H1 (cell line): Measurements from ENCODE around the gene TCEA3. TPM values are rescaled to one million over a fixed set of nuclear protein-coding genes. Genes with fewer than 3 reads are reported as not detected.

Experiments used
- CBX5 ChIP-seq: fragments of 300-800, 300-1000 bp; sonication (generic); IDR thresholded peaks from 2 replicates; pipeline ENCODE4 v1.7.1; 2016; ENCODE audit warnings: antibody characterized with exemption, low read length, low read depth
- CHD2 ChIP-seq: IDR thresholded peaks from 2 replicates; pipeline ENCODE4 v1.6.1; 2012; ENCODE audit warnings: low read length, improper control_type of control experiment
- CREB1 ChIP-seq: IDR thresholded peaks from 2 replicates; pipeline ENCODE4 v1.6.1; 2012; ENCODE audit warnings: inconsistent platforms
- CTBP2 ChIP-seq: IDR thresholded peaks from 2 replicates; pipeline ENCODE4 v1.7.0; 2011; ENCODE audit warnings: borderline replicate concordance, mild to moderate bottlenecking, moderate library complexity, mixed read lengths, low read length; ENCODE audit not compliant: insufficient read depth, insufficient read length
- EGR1 ChIP-seq: IDR thresholded peaks from 2 replicates; pipeline ENCODE4 v1.6.1; 2011; ENCODE audit warnings: low read depth, low read length, borderline replicate concordance
- EP300 ChIP-seq, 2 experiments: IDR thresholded peaks; 1 replicate in 1 of 2; 2 replicates in 1 of 2; pipeline ENCODE4 v1.6.1; 2011 to 2012; ENCODE audit warnings: low read depth in 2 of 2, low read length in 2 of 2, mild to moderate bottlenecking in 2 of 2, borderline replicate concordance in 1 of 2, inconsistent platforms in 1 of 2, moderate library complexity in 1 of 2
- TCF12 ChIP-seq: IDR thresholded peaks from 2 replicates; pipeline ENCODE4 v1.6.1; 2011; ENCODE audit warnings: low read depth, mild to moderate bottlenecking, low read length
- polyA plus RNA-seq, 7 experiments: library from polyadenylated mRNA; depleted of rRNA in 3 of 7; stranded (reverse) in 5 of 7; unstranded in 2 of 7; fragments of >200 nt in 5 of 7; fragments of 200-250 nt in 2 of 7; gene quantifications; 1 replicate in 5 of 7; 2 replicates in 1 of 7; 4 replicates in 1 of 7; pipeline versions ENCODE4 v1.2.1 to v1.2.3, GENCODE V29; 2011 to 2013; ENCODE audit warnings: missing spikeins in 2 of 7, mixed read lengths in 2 of 7
- total RNA-seq: library from RNA; stranded (reverse); fragmentation: NEBNext Ultra II Directional; extraction: Animal tissue kit (Norgen Biotek cat#: 25700); gene quantifications from 2 replicates; pipeline ENCODE4 v1.2.1, GENCODE V29; 2021
- TF ChIP-seq, protein P1 (sequence below): fragments of 300-600 bp; sonication (generic); IDR thresholded peaks from 2 replicates; pipeline ENCODE4 v1.7.1; 2012; ENCODE audit warnings: low read length, moderate library complexity, mild to moderate bottlenecking, inconsistent platforms; ENCODE audit not compliant: insufficient replicate concordance
- TF ChIP-seq, protein P2 (sequence below): IDR thresholded peaks from 2 replicates; pipeline ENCODE4 v1.6.1; 2012; ENCODE audit warnings: inconsistent platforms

The TCEA3 gene
- total and polyA plus RNA-seq, 2 of the 8 experiments (the other 6 are each of a cell fraction or from before 2014, with no cell fraction given), result 0.08 TPM; not detected in 1

DNA sequence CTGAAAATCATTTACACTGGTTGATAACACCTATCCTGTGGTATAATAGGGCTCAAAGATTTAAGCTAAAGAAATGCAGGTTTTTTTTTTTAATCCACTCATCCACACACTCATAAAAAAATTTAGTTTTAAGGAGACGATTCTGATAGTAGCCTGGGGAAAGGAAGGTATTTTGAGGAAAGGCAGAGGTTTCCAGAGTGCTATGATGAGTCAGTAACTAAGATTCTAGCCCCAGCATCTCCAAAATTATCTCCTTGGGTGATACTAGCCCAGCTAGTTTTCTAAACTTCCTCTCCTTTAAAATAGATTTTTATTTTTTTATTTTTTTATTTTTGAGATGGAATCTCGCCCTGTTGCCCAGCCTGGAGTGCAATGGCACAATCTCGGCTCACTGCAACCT, 38.7 kb upstream of the TCEA3 start (continued):
- TF ChIP-seq, protein P1, sequence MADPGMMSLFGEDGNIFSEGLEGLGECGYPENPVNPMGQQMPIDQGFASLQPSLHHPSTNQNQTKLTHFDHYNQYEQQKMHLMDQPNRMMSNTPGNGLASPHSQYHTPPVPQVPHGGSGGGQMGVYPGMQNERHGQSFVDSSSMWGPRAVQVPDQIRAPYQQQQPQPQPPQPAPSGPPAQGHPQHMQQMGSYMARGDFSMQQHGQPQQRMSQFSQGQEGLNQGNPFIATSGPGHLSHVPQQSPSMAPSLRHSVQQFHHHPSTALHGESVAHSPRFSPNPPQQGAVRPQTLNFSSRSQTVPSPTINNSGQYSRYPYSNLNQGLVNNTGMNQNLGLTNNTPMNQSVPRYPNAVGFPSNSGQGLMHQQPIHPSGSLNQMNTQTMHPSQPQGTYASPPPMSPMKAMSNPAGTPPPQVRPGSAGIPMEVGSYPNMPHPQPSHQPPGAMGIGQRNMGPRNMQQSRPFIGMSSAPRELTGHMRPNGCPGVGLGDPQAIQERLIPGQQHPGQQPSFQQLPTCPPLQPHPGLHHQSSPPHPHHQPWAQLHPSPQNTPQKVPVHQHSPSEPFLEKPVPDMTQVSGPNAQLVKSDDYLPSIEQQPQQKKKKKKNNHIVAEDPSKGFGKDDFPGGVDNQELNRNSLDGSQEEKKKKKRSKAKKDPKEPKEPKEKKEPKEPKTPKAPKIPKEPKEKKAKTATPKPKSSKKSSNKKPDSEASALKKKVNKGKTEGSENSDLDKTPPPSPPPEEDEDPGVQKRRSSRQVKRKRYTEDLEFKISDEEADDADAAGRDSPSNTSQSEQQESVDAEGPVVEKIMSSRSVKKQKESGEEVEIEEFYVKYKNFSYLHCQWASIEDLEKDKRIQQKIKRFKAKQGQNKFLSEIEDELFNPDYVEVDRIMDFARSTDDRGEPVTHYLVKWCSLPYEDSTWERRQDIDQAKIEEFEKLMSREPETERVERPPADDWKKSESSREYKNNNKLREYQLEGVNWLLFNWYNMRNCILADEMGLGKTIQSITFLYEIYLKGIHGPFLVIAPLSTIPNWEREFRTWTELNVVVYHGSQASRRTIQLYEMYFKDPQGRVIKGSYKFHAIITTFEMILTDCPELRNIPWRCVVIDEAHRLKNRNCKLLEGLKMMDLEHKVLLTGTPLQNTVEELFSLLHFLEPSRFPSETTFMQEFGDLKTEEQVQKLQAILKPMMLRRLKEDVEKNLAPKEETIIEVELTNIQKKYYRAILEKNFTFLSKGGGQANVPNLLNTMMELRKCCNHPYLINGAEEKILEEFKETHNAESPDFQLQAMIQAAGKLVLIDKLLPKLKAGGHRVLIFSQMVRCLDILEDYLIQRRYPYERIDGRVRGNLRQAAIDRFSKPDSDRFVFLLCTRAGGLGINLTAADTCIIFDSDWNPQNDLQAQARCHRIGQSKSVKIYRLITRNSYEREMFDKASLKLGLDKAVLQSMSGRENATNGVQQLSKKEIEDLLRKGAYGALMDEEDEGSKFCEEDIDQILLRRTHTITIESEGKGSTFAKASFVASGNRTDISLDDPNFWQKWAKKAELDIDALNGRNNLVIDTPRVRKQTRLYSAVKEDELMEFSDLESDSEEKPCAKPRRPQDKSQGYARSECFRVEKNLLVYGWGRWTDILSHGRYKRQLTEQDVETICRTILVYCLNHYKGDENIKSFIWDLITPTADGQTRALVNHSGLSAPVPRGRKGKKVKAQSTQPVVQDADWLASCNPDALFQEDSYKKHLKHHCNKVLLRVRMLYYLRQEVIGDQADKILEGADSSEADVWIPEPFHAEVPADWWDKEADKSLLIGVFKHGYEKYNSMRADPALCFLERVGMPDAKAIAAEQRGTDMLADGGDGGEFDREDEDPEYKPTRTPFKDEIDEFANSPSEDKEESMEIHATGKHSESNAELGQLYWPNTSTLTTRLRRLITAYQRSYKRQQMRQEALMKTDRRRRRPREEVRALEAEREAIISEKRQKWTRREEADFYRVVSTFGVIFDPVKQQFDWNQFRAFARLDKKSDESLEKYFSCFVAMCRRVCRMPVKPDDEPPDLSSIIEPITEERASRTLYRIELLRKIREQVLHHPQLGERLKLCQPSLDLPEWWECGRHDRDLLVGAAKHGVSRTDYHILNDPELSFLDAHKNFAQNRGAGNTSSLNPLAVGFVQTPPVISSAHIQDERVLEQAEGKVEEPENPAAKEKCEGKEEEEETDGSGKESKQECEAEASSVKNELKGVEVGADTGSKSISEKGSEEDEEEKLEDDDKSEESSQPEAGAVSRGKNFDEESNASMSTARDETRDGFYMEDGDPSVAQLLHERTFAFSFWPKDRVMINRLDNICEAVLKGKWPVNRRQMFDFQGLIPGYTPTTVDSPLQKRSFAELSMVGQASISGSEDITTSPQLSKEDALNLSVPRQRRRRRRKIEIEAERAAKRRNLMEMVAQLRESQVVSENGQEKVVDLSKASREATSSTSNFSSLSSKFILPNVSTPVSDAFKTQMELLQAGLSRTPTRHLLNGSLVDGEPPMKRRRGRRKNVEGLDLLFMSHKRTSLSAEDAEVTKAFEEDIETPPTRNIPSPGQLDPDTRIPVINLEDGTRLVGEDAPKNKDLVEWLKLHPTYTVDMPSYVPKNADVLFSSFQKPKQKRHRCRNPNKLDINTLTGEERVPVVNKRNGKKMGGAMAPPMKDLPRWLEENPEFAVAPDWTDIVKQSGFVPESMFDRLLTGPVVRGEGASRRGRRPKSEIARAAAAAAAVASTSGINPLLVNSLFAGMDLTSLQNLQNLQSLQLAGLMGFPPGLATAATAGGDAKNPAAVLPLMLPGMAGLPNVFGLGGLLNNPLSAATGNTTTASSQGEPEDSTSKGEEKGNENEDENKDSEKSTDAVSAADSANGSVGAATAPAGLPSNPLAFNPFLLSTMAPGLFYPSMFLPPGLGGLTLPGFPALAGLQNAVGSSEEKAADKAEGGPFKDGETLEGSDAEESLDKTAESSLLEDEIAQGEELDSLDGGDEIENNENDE, result no peak
- TF ChIP-seq EP300 (IDR thresholded peaks at IDR 0.05; ENCODE audit: borderline replicate concordance in 1 of 2, low read depth in 2 of 2, low read length in 2 of 2) (no peak), CBX5 (no peak), CHD2 (no peak), EGR1 (no peak), CREB1 (no peak), TCF12 (no peak), CTBP2 (no peak)
- TF ChIP-seq, protein P2, sequence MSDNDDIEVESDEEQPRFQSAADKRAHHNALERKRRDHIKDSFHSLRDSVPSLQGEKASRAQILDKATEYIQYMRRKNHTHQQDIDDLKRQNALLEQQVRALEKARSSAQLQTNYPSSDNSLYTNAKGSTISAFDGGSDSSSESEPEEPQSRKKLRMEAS, result no peak
